ENCODE measurements around the gene PARS2.

Gene PARS2

DNA sequence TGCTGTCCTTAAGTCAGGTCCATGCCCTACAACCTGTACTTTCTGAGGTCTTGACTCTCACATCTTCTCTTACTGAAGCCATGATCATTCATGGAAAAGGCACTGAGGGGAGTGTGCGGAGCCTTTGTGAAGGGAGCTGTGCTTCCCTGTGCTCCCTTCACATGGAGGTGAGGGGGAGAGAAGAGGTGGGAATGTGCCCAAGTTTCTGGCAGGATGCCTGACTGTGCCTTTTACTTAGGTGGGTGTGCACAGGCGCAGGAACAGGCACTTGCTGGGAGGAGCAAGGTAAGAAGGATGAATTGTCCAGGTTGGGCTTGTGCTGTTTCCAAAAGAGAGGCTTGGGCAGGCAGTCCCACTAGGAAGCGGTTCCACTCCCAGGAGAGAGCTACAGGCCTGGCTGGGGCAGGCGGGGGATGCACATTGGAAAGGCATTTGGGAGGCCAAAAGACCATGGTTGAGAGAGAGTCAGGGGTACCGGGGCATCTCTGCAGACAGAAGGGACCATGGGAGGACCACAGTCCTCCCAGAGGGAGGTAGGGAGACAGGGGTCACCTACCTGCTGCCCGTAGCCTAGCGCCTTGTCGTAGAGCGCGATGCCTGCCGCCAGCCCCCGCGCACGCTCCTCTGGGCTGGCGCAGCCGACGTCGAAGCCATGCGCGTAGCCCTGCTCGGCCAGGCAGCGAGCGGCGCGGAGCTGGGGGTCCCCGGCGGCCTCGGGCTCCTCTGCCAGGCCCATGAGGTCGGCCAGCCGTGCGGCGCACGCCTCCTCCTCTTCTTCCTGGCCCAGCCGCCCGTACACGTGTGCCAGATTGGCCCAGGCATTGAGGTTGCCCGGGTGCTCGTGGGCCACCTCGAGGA lies 35.9 kb upstream of the PARS2 start:
- Histone ChIP-seq H3K9ac (ENCODE audit: low read depth in 1 of 2, low read length in 2 of 2) (peak overlapping the region; percentile 59 to 82), H3K27ac (ENCODE audit: low read depth, low read length) (peak overlapping the region; percentile 80), H3K27me3 (ENCODE audit: control insufficient read depth in 1 of 2, insufficient read depth in 2 of 2, low read length in 2 of 2) (no peaks in the 10 kb centered on the region), H3K9me3 (ENCODE audit: control insufficient read depth in 1 of 2, low read length in 2 of 2) (no peaks in the 10 kb centered on the region), H3K4me1 (ENCODE audit: control insufficient read depth in 1 of 2, insufficient read depth in 2 of 2, low read length in 2 of 2) (peaks cover 66 to 75% of the 10 kb centered on the region in 2 donors), H3K4me3 (ENCODE audit: low read depth in 1 of 2, low read length in 2 of 2) (peak overlapping the region; percentile 74 to 85), H3K36me3 (ENCODE audit: control insufficient read depth in 1 of 2, insufficient read depth in 2 of 2, low read length in 2 of 2) (peaks cover 0 to 3% of the 10 kb centered on the region in 2 donors)

DNA sequence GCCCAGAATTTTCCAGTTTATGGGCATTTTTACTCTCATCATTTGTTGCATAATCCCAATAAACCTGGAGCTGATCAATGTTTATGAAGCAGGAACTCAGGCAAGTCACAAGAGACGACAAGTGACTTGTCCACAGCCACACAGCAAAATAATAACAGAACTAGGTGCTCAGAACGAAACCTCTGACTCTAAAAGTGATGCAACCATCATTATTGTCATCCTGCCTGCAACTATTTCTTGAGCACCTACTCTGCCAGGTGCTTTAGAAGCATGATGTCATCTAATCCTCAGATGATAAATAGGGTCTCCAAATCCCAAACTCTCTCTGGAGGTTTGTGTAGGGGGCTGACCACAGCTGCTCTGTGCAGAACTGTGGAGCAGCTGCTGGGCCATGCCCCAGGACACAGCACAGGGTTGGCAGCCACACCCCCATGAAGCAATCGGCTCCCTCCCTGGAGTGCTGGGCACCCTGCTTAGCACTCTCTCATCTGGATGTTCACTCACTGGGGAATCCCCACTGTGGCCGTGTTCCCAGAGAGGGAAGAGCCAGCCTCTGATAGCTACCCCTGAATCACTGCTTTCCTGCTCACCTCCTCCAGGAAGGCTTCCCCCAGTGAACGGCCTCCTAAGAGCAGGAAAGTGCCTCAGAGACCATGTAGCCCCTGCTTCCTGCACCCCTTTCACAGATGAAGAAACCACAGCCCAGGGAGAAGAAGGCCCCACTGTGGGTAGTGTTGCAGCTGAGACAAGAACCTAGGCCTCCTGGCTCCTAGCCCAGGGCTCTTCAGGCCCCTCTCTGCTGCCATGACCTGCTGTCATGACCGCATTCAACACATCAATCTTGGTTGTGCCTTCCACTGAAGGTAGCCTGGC lies 34.7 kb upstream of the PARS2 start:
- peaks cover 0 to 3% of the 10 kb centered on the region in 2 donors for H3K36me3 ChIP-seq (ENCODE audit: control insufficient read depth in 1 of 2, insufficient read depth in 2 of 2, low read length in 2 of 2)
- H3K4me1 ChIP-seq (ENCODE audit: control insufficient read depth in 1 of 2, insufficient read depth in 2 of 2, low read length in 2 of 2): peaks cover 66 to 74% of the 10 kb centered on the region in 2 donors
- no peaks in the 10 kb centered on the region for H3K27me3 ChIP-seq (ENCODE audit: control insufficient read depth in 1 of 2, insufficient read depth in 2 of 2, low read length in 2 of 2)
- H3K4me3 ChIP-seq (ENCODE audit: low read depth in 1 of 2, low read length in 2 of 2): peak overlapping the region; percentile 74 to 85
- H3K9ac ChIP-seq (ENCODE audit: low read depth in 1 of 2, low read length in 2 of 2): peak overlapping the region; percentile 59 to 82
- H3K27ac ChIP-seq (ENCODE audit: low read depth, low read length): peak overlapping the region; percentile 24
- H3K9me3 ChIP-seq (ENCODE audit: control insufficient read depth in 1 of 2, low read length in 2 of 2): no peaks in the 10 kb centered on the region

DNA sequence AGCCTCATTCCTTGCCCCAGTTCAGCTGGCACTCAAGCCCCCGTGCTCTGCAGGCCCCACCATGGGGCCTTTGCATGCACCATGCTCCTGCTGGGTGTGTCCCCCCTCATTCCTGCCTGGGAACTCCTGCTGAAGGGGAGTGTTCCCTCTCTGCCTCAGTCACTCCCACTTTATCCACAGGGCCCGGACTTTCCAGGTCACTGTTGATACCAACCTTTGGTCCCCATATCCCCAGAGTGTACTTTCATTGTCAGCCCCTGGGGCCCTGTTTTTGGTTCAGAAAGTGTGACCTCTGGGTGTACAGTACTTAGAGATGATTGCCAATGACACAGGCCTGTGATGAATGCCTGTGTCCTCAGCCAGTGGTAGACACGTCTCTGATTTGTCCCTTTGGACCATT lies 33.9 kb upstream of the PARS2 start:
- peaks cover 0 to 7% of the 10 kb centered on the region in 2 donors for H3K36me3 ChIP-seq (ENCODE audit: control insufficient read depth in 1 of 2, insufficient read depth in 2 of 2, low read length in 2 of 2)
- H3K4me3 ChIP-seq (ENCODE audit: low read depth in 1 of 2, low read length in 2 of 2): peak overlapping the region; percentile 46 to 74
- peak overlapping the region; percentile 5 for H3K27ac ChIP-seq (ENCODE audit: low read depth, low read length)
- no peaks in the 10 kb centered on the region for H3K9me3 ChIP-seq (ENCODE audit: control insufficient read depth in 1 of 2, low read length in 2 of 2)
- peaks cover 67 to 74% of the 10 kb centered on the region in 2 donors for H3K4me1 ChIP-seq (ENCODE audit: control insufficient read depth in 1 of 2, insufficient read depth in 2 of 2, low read length in 2 of 2)
- H3K27me3 ChIP-seq (ENCODE audit: control insufficient read depth in 1 of 2, insufficient read depth in 2 of 2, low read length in 2 of 2): no peaks in the 10 kb centered on the region
- no peak overlapping the region for H3K9ac ChIP-seq (ENCODE audit: low read depth in 1 of 2, low read length in 2 of 2)

DNA sequence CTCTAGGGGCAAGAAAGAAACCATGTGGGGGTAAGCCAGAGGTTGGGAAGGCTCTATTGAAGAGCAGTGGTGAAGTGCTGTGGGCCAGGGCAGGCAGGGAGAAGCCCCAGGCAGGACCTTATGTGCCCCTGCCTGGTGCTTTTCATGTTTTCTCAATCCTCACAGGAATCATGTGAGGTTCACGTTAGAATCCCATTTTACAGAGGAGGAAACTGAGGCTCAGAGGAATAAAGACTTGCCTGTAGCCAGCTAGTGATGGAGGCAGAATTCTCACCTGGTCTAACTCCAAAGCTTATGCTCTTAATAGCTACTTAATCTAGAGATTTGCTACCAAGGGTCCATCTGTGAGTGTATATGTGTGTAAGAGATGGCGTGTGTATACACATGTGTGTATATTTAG lies 32.6 kb upstream of the PARS2 start:
- H3K9ac ChIP-seq (ENCODE audit: low read depth in 1 of 2, low read length in 2 of 2): no peak overlapping the region
- H3K27ac ChIP-seq (ENCODE audit: low read depth, low read length): no peak overlapping the region
- H3K36me3 ChIP-seq (ENCODE audit: control insufficient read depth in 1 of 2, insufficient read depth in 2 of 2, low read length in 2 of 2): peaks cover 3 to 7% of the 10 kb centered on the region in 2 donors
- no peaks in the 10 kb centered on the region for H3K9me3 ChIP-seq (ENCODE audit: control insufficient read depth in 1 of 2, low read length in 2 of 2)
- H3K27me3 ChIP-seq (ENCODE audit: control insufficient read depth in 1 of 2, insufficient read depth in 2 of 2, low read length in 2 of 2): no peaks in the 10 kb centered on the region
- H3K4me3 ChIP-seq (ENCODE audit: low read depth in 1 of 2, low read length in 2 of 2): no peak overlapping the region
- H3K4me1 ChIP-seq (ENCODE audit: control insufficient read depth in 1 of 2, insufficient read depth in 2 of 2, low read length in 2 of 2): peaks cover 65 to 72% of the 10 kb centered on the region in 2 donors

DNA sequence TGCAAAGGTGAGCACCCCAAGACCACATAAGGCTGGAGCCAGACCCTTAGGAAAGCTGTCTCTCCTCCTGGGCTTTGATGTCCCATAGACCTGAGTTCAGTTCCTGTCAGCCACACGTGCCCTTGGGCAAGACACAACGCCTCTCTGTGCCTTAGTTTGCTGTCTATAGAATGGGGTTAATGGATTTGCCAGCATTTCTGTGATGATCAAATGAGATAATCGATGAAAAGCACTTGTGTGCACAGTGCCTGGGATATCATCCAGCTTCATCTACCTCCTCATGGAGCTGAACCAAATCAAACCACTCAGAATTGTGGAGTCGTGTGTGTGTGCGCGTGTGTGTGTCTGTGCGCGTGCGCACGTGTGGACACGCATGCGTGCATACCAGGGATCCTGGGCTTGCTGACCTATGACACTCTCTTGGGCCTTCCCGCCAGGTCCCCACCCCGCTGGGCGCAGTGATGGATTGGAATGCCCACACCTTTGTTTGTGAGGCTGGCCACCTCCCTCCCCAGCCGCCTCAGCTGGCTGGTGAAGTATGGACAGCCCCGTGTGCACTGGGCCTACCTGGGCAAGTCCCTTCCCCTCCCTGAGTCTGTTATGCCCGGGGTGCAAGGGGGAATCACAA lies 31.6 kb upstream of the PARS2 start:
- no peaks in the 10 kb centered on the region for H3K27me3 ChIP-seq (ENCODE audit: control insufficient read depth in 1 of 2, insufficient read depth in 2 of 2, low read length in 2 of 2)
- peak overlapping the region in 1 of 2 donors; percentile 28 for H3K9ac ChIP-seq (ENCODE audit: low read depth in 1 of 2, low read length in 2 of 2)
- no peak overlapping the region for H3K27ac ChIP-seq (ENCODE audit: low read depth, low read length)
- H3K4me1 ChIP-seq (ENCODE audit: control insufficient read depth in 1 of 2, insufficient read depth in 2 of 2, low read length in 2 of 2): peaks cover 60 to 66% of the 10 kb centered on the region in 2 donors
- H3K36me3 ChIP-seq (ENCODE audit: control insufficient read depth in 1 of 2, insufficient read depth in 2 of 2, low read length in 2 of 2): peaks cover 4 to 12% of the 10 kb centered on the region in 2 donors
- no peak overlapping the region for H3K4me3 ChIP-seq (ENCODE audit: low read depth in 1 of 2, low read length in 2 of 2)
- no peaks in the 10 kb centered on the region for H3K9me3 ChIP-seq (ENCODE audit: control insufficient read depth in 1 of 2, low read length in 2 of 2)

DNA sequence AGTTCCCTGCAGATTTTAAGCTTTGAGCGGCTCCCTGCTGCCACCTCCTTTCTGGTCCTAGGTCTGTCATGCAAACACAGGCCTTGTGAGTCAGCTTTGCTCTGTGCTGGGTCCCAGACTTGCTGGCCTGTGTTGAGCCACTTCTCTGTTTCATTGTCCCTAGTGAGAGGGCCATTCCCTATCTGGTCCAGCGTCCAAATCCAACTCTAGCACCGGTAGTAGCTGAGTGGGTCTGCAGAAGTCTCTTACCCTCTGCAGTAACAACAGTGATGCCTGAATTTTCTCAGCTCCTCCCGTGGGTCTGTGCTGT lies 31.0 kb upstream of the PARS2 start:
- H3K27me3 ChIP-seq (ENCODE audit: control insufficient read depth in 1 of 2, insufficient read depth in 2 of 2, low read length in 2 of 2): no peaks in the 10 kb centered on the region
- H3K9me3 ChIP-seq (ENCODE audit: control insufficient read depth in 1 of 2, low read length in 2 of 2): no peaks in the 10 kb centered on the region
- peak overlapping the region in 1 of 2 donors; percentile 8 for H3K4me3 ChIP-seq (ENCODE audit: low read depth in 1 of 2, low read length in 2 of 2)
- peaks cover 4 to 15% of the 10 kb centered on the region in 2 donors for H3K36me3 ChIP-seq (ENCODE audit: control insufficient read depth in 1 of 2, insufficient read depth in 2 of 2, low read length in 2 of 2)
- peak overlapping the region in 1 of 2 donors; percentile 28 for H3K9ac ChIP-seq (ENCODE audit: low read depth in 1 of 2, low read length in 2 of 2)
- H3K27ac ChIP-seq (ENCODE audit: low read depth, low read length): peak overlapping the region; percentile 30
- H3K4me1 ChIP-seq (ENCODE audit: control insufficient read depth in 1 of 2, insufficient read depth in 2 of 2, low read length in 2 of 2): peaks cover 59 to 64% of the 10 kb centered on the region in 2 donors

DNA sequence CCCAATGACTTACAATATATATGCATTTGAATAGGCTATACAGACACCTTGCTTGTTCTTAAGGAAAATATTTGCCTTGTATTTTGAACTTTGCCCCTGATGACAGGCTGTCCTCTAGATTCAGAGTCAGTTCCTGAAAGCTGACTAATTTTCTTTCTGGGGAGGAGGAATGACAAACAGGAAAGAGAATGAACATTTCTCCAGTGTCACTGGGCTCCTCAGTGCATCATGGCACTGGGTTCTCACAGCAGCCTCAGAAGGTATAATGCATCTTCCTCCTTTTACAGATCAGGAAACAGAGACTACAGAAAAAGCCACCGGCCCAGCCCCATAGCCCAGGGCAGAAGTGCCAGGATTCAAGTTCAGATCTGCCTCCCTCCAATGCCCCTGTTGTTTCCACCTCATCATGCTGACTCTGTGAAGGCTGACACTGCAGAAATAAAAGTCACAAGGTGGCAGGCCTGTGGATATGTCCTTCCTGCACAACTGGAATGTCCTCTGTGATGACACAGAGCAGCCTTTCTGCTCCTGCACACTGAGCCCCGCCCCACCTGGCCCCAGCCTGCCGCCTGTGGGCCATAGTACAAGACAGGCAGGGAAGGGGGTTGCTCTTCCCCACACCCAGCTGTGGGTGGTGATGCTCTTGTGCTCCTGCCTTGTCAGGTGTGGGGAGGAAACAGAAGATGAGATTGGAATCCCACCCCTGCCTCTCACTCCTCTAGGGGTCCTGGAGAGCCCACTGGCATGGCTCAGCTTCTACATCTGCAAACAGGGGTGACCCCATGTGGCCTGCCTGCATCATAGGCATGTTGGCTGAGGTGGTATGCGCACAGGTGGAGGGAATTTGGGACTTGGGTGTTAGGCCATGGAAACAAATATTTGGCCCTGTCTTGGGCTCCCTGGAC lies 30.4 kb upstream of the PARS2 start:
- peaks cover 4 to 19% of the 10 kb centered on the region in 2 donors for H3K36me3 ChIP-seq (ENCODE audit: control insufficient read depth in 1 of 2, insufficient read depth in 2 of 2, low read length in 2 of 2)
- H3K27me3 ChIP-seq (ENCODE audit: control insufficient read depth in 1 of 2, insufficient read depth in 2 of 2, low read length in 2 of 2): no peaks in the 10 kb centered on the region
- H3K27ac ChIP-seq (ENCODE audit: low read depth, low read length): peak overlapping the region; percentile 48
- H3K4me3 ChIP-seq (ENCODE audit: low read depth in 1 of 2, low read length in 2 of 2): peak overlapping the region in 1 of 2 donors; percentile 8
- no peak overlapping the region for H3K9ac ChIP-seq (ENCODE audit: low read depth in 1 of 2, low read length in 2 of 2)
- peaks cover 53 to 58% of the 10 kb centered on the region in 2 donors for H3K4me1 ChIP-seq (ENCODE audit: control insufficient read depth in 1 of 2, insufficient read depth in 2 of 2, low read length in 2 of 2)
- no peaks in the 10 kb centered on the region for H3K9me3 ChIP-seq (ENCODE audit: control insufficient read depth in 1 of 2, low read length in 2 of 2)

DNA sequence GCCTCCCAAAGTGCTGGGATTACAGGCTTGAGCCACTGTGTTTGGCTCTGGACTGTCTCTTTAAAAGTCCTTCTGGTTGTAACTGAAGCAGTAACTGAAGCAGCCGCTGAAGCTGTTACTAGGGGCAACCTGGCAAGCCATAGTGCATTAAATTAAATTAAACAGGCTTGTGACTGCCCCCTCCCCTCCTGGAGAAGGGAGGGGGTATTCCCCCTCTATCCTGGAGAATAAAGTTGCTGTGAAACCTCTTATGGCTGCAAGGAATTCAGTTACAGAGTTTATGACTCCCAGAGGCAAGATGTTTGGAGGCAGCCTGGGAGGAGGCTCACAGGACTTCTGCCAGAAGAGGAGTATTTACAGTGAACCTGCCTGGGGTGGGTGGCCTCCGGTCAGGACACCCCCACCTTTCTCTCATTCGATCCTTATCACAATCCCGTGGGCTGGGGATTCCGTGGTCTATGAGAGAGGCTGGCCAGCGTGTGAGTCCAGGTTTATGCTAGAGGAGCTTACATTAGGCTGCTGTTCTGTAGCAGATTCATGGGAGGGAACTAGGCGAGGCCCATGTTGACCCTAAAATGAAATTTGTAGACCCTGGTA lies 28.5 kb upstream of the PARS2 start:
- Histone ChIP-seq H3K9ac (ENCODE audit: low read depth in 1 of 2, low read length in 2 of 2) (no peak overlapping the region), H3K27ac (ENCODE audit: low read depth, low read length) (no peak overlapping the region), H3K4me1 (ENCODE audit: control insufficient read depth in 1 of 2, insufficient read depth in 2 of 2, low read length in 2 of 2) (peaks cover 34 to 39% of the 10 kb centered on the region in 2 donors), H3K27me3 (ENCODE audit: control insufficient read depth in 1 of 2, insufficient read depth in 2 of 2, low read length in 2 of 2) (no peaks in the 10 kb centered on the region), H3K9me3 (ENCODE audit: control insufficient read depth in 1 of 2, low read length in 2 of 2) (no peaks in the 10 kb centered on the region), H3K36me3 (ENCODE audit: control insufficient read depth in 1 of 2, insufficient read depth in 2 of 2, low read length in 2 of 2) (peaks cover 4 to 23% of the 10 kb centered on the region in 2 donors), H3K4me3 (ENCODE audit: low read depth in 1 of 2, low read length in 2 of 2) (no peak overlapping the region)
